Neural crest cell (in vitro differentiated cells): ENCODE results near the gene FBXL17. TPM values are rescaled to one million over a fixed set of nuclear protein-coding genes. Genes with fewer than 3 reads are reported as not detected.

ENCODE experiments used
- DNase-seq: peaks from one replicate; pipeline ENCODE4 v3.0.0; 2021; ENCODE audit warnings: low read depth, mixed read lengths, low spot score
- H3K27ac Mint-ChIP-seq: one replicate; pipeline ENCODE4 v1.8.0; 2021; ENCODE audit warnings: mild to moderate bottlenecking, mixed read lengths; ENCODE audit not compliant: unreplicated experiment
- H3K27me3 Mint-ChIP-seq: 2 replicates; pipeline ENCODE4 v1.8.0; 2021; ENCODE audit warnings: low read depth, mild to moderate bottlenecking, mixed read lengths
- H3K36me3 Mint-ChIP-seq: 2 replicates; pipeline ENCODE4 v1.8.0; 2021; ENCODE audit warnings: low read depth, mild to moderate bottlenecking, mixed read lengths
- H3K4me1 Mint-ChIP-seq: 2 replicates; pipeline ENCODE4 v1.8.0; 2021; ENCODE audit warnings: mixed read lengths
- H3K4me3 Mint-ChIP-seq: one replicate; pipeline ENCODE4 v1.8.0; 2021; ENCODE audit warnings: mild to moderate bottlenecking, mixed read lengths
- H3K9me3 Mint-ChIP-seq: 2 replicates; pipeline ENCODE4 v1.8.0; 2021; ENCODE audit warnings: mixed read lengths
- total RNA-seq: library from RNA; stranded (reverse); gene quantifications from 2 replicates; pipeline ENCODE4 v1.2.1, GENCODE V29; 2021
- TF ChIP-seq, protein P1 (sequence below): fragments of 200-600 bp; sonication (generic); conservative IDR thresholded peaks from 2 replicates; pipeline ENCODE4 v1.5.0; 2021; ENCODE audit warnings: antibody characterized with exemption, mild to moderate bottlenecking

Gene FBXL17
- total RNA-seq, 1 donor from 2014 or later: 17.8 TPM

- H3K27me3 Mint-ChIP-seq: no peaks in the 10 kb centered on the region
- no peaks in the 10 kb centered on the region for H3K9me3 Mint-ChIP-seq
- H3K4me1 Mint-ChIP-seq: no peaks in the 10 kb centered on the region
- DNase-seq: no peak
- TF ChIP-seq, protein P1, sequence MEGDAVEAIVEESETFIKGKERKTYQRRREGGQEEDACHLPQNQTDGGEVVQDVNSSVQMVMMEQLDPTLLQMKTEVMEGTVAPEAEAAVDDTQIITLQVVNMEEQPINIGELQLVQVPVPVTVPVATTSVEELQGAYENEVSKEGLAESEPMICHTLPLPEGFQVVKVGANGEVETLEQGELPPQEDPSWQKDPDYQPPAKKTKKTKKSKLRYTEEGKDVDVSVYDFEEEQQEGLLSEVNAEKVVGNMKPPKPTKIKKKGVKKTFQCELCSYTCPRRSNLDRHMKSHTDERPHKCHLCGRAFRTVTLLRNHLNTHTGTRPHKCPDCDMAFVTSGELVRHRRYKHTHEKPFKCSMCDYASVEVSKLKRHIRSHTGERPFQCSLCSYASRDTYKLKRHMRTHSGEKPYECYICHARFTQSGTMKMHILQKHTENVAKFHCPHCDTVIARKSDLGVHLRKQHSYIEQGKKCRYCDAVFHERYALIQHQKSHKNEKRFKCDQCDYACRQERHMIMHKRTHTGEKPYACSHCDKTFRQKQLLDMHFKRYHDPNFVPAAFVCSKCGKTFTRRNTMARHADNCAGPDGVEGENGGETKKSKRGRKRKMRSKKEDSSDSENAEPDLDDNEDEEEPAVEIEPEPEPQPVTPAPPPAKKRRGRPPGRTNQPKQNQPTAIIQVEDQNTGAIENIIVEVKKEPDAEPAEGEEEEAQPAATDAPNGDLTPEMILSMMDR: no peak
- H3K27ac Mint-ChIP-seq: no peak overlapping the region
- H3K4me3 Mint-ChIP-seq: no peak overlapping the region
- H3K36me3 Mint-ChIP-seq: no peaks in the 10 kb centered on the region
Measured at GRCh38 chr5:108122702-108123101, 259.2 kb downstream of the FBXL17 start.

- DNase-seq: no peak
- Mint-ChIP-seq H3K36me3 (no peaks in the 10 kb centered on the region), H3K9me3 (no peaks in the 10 kb centered on the region), H3K4me3 (no peak overlapping the region), H3K27ac (no peak overlapping the region), H3K4me1 (no peaks in the 10 kb centered on the region), H3K27me3 (no peaks in the 10 kb centered on the region)
- TF ChIP-seq, protein P1: no peak
Measured at GRCh38 chr5:108118813-108119514, 262.9 kb downstream of the FBXL17 start.

DNA sequence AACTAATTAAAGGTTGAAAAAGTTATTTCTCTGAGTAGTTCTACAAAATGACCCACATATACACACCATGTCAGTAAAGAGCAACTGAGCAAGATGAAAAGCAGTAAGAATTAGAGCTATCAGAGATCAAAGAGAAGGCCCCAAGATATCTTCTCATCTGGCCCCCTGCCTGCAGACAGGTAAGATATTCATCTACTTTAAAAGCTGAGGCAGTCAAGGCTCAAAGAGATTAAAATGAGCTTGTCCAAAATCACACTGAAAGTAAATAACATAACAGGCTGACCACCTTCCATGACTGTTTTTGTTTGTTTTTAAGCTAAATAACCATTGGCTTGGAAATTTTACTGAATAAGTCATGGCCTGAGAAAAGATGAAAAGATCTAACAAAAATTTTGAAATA, 266.2 kb downstream of the FBXL17 start:
- Mint-ChIP-seq H3K27me3 (no peaks in the 10 kb centered on the region), H3K36me3 (peaks cover 4% of the 10 kb centered on the region), H3K4me1 (peaks cover 5% of the 10 kb centered on the region), H3K4me3 (no peak overlapping the region), H3K27ac (no peak overlapping the region), H3K9me3 (peaks cover 7% of the 10 kb centered on the region)
- DNase-seq: no peak
- TF ChIP-seq, protein P1: no peak

- peaks cover 6% of the 10 kb centered on the region for H3K4me1 Mint-ChIP-seq
- H3K9me3 Mint-ChIP-seq: peaks cover 7% of the 10 kb centered on the region
- no peaks in the 10 kb centered on the region for H3K27me3 Mint-ChIP-seq
- TF ChIP-seq, protein P1: no peak
- no peak overlapping the region for H3K4me3 Mint-ChIP-seq
- no peak for DNase-seq
- no peak overlapping the region for H3K27ac Mint-ChIP-seq
- H3K36me3 Mint-ChIP-seq: peaks cover 4% of the 10 kb centered on the region
Measured at GRCh38 chr5:108113950-108114349, 267.9 kb downstream of the FBXL17 start.

DNA sequence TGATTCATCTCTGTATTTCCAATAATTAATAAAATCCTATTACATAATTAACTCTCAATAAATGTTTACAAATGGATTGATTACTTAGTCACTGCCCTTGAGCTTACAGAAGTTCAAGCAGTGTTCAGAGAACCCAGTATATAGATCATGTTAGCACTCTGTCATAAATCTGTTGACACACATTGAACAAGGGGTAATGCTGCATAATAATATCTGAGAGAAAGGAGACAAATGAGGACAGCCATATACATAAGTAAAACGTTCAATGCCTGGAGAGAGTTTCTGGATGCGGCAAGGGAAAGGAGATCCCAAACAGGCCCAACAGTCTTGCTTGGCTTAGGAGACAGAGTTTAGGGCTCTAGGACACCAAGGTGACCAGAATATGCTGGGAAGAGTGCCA, 270.2 kb downstream of the FBXL17 start:
- H3K4me1 Mint-ChIP-seq: peaks cover 6% of the 10 kb centered on the region
- H3K4me3 Mint-ChIP-seq: no peak overlapping the region
- H3K27ac Mint-ChIP-seq: no peak overlapping the region
- H3K9me3 Mint-ChIP-seq: peaks cover 7% of the 10 kb centered on the region
- H3K27me3 Mint-ChIP-seq: no peaks in the 10 kb centered on the region
- DNase-seq: no peak
- TF ChIP-seq, protein P1: no peak
- peaks cover 6% of the 10 kb centered on the region for H3K36me3 Mint-ChIP-seq
